Tibial nerve (tissue), 4 donors: Measurements from ENCODE around the gene ATP11A.

ENCODE experiments used
- CTCF ChIP-seq, 5 experiments: fragments of 200-600 bp in 3 of 5; fragments of 450-650 bp in 2 of 5; sonication (generic) in 3 of 5; IDR thresholded peaks; one replicate each; pipeline ENCODE4 v1.5.1; 2016 to 2019; ENCODE audit warnings: antibody characterized with exemption in 5 of 5, mild to moderate bottlenecking in 3 of 5, moderate library complexity in 2 of 5
- EP300 ChIP-seq, 2 donors: sonication (generic); formaldehyde crosslinking; IDR thresholded peaks; one replicate each; pipeline ENCODE4 v1.6.1; 2017; ENCODE audit warnings: antibody characterized with exemption in 2 of 2, mild to moderate bottlenecking in 1 of 2
- POLR2A ChIP-seq, 2 donors: fragments of 450-650 bp; IDR thresholded peaks; one replicate each; pipeline ENCODE4 v1.6.1; 2017; ENCODE audit warnings: antibody characterized with exemption in 2 of 2, mild to moderate bottlenecking in 2 of 2, moderate library complexity in 2 of 2

GRCh38 chr13:112899281-112900225 lies 209.7 kb downstream of the ATP11A start:
- TF ChIP-seq POLR2A (IDR thresholded peaks at IDR 0.05) (no peak), EP300 (IDR thresholded peaks at IDR 0.05) (no peak), CTCF (IDR thresholded peaks at IDR 0.05) (no peak)
